IPS-18c (cell line): ENCODE measurements around the gene ARPC2.
"Not testable (repeated sequence)": the region's sequence is repeated elsewhere in the genome, so short reads cannot be mapped to it uniquely, and the experiment has no call there.

Source experiments
- H3K4me3 ChIP-seq: 2 replicates; pipeline ENCODE4 v1.7.0; 2013; ENCODE audit warnings: low read depth, mild to moderate bottlenecking, low read length, moderate library complexity; ENCODE audit not compliant: insufficient read depth
- H3K9me3 ChIP-seq: one replicate; pipeline ENCODE4 v1.6.1; 2013; ENCODE audit warnings: mild to moderate bottlenecking, low read length, moderate library complexity; ENCODE audit not compliant: control insufficient read depth, insufficient read depth

Gene ARPC2

GRCh38 chr2:218216674-218217359, at the start of gene ARPC2:
ARPC2 (plus strand) TSS chr2:218217189; CDS start chr2:218217471, 282 bp downstream.
- Histone ChIP-seq H3K9me3 (no peaks in the 10 kb centered on the region), H3K4me3 (peak within 1 kb of the TSS; percentile 44)

DNA sequence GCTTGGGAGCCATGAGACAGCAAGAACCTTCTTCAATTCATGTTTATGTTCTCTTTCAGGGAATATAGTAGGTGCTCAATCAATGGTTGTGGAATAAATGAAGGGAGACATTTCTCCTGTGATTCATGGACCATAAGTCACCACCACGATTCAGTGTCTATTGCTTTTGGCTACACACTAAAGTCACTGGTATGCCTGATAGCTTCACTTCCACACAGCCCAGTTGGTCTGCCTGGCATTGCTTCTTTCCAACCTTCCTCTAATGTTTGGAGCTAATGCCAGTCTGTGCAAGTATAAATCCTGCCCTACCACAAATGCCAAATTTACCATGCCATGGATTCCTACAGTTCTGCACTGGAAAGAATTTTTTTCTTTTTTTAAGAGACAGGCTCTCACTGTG, 49.0 kb upstream of the ARPC2 start:
- no peaks in the 10 kb centered on the region for H3K9me3 ChIP-seq
- H3K4me3 ChIP-seq, result no peak overlapping the region

GRCh38 chr2:218168635-218169462, 48.1 kb upstream of the ARPC2 start:
- H3K4me3 ChIP-seq, result no peak overlapping the region
- H3K9me3 ChIP-seq, result no peaks in the 10 kb centered on the region

- H3K4me3 ChIP-seq, result no peak overlapping the region
- no peaks in the 10 kb centered on the region for H3K9me3 ChIP-seq
Observed at GRCh38 chr2:218169757-218170546, 47.0 kb upstream of the ARPC2 start.

- not testable (repeated sequence) for H3K4me3 ChIP-seq, H3K9me3 ChIP-seq
Observed at GRCh38 chr2:218171744-218172143, 45.2 kb upstream of the ARPC2 start.

- no peaks in the 10 kb centered on the region for H3K9me3 ChIP-seq
- no peak overlapping the region for H3K4me3 ChIP-seq
Observed at GRCh38 chr2:218172845-218173244, 44.1 kb upstream of the ARPC2 start.

- H3K9me3 ChIP-seq, result no peaks in the 10 kb centered on the region
- no peak overlapping the region for H3K4me3 ChIP-seq
Observed at GRCh38 chr2:218179782-218180181, 37.2 kb upstream of the ARPC2 start.

- Histone ChIP-seq H3K4me3 (no peak overlapping the region), H3K9me3 (no peaks in the 10 kb centered on the region)
Observed at GRCh38 chr2:218180467-218181114, 36.4 kb upstream of the ARPC2 start.

DNA sequence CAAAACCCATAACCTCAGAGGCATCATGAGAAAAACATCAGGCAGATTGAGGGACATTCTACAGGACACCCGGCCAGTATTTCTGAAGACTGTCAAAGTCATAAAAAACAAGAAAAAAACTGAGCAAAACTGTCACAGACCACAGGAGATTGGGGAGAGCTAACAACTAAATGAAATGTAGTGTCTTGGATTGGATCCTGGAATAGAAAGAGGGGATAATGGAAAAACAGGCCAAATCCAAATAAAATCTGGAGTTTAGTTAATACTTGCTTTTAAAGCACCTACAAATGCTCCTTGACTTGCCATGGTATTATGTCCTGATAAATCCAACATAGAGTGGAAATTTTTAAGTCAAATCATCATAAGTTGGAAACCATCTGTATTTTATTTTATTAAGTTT, 32.7 kb upstream of the ARPC2 start:
- no peaks in the 10 kb centered on the region for H3K9me3 ChIP-seq
- H3K4me3 ChIP-seq, result no peak overlapping the region

DNA sequence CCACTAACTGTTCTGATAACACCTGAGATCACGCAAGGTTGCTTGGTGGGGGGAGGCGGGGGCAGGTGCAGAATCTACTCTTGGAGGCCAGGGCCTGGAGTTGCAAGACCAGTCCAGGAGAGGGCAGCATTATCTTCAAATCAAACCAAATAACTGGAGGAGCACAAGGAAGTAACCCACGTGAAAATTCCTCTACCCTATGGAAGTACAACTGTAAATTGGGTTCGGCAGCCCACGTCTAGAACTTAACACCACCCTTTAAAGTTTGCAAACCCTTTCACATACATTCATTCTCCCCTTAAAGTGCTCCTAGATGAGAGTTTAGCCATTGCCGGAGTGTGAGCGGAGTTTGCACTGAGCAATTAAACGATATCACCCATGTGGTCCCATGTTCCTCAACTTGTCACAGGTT, 30.6 kb upstream of the ARPC2 start:
- no peak overlapping the region for H3K4me3 ChIP-seq
- H3K9me3 ChIP-seq, result no peaks in the 10 kb centered on the region

DNA sequence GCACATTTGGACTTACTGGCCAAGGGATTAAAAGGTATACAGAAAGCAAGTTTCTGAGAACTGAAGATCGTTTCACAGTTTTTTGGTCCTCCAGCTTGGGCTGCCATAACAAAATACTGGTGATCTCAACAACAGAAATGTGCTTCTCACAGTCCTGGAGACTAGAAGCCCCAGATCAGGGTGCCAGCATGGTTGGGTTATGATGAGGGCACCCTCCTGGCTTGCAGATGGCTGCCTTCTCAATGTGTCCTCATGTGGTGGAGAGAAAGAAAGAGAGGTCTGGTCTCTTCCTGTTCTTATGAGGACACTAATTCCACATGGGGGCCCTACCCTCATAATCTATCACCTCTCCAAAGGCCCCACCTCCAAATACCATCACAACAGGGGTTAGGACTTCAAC, 30.1 kb upstream of the ARPC2 start:
- Histone ChIP-seq H3K4me3 (no peak overlapping the region), H3K9me3 (no peaks in the 10 kb centered on the region)

GRCh38 chr2:218187296-218188015, 29.5 kb upstream of the ARPC2 start:
- no peaks in the 10 kb centered on the region for H3K9me3 ChIP-seq
- H3K4me3 ChIP-seq, result no peak overlapping the region

- Histone ChIP-seq H3K9me3 (no peaks in the 10 kb centered on the region), H3K4me3 (no peak overlapping the region)
Observed at GRCh38 chr2:218188528-218188927, 28.5 kb upstream of the ARPC2 start.

DNA sequence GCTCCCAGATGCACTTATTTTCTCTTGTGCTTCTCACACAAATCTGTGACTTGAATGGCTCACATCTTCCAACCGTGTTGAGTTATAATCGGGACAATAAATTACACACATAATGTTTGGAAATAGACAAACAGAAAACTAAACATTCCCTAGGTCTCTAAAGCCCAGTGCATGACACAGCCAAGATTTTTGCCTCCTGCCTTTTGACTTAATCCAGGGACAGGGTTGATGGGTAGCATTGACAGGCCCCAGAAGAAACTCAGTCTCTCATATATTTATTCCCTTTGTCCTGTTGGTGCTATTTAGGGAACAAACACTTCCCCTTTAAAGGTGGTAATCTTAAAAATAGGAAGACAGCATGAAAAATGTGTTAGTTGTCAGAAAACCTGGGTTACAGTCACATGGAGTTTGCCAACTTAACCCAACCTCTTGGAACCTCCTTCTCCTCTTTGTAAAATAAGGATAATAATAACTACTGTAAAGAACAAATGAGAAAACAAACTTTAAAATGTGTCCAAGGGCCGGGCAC, 24.0 kb upstream of the ARPC2 start:
- Histone ChIP-seq H3K4me3 (no peak overlapping the region), H3K9me3 (no peaks in the 10 kb centered on the region)

DNA sequence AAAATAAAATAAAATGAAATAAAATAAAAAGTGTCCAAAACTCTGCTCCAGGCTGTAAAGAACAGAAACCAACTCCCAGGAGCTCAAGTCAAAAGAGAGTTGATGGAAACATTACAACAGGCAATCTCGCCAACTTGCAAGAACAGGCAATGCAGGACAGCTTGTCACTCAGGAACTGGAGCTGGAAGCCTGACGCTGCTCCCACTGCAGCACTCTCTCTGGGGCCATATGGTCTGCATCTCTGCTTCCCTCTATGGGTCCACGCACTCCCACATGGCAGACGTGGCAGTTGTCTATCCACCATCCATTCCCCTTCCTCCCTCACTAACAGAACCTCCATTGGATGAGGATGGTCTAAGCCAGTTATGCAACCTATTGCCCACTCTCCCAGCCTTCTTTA, 23.3 kb upstream of the ARPC2 start:
- no peaks in the 10 kb centered on the region for H3K9me3 ChIP-seq
- H3K4me3 ChIP-seq, result no peak overlapping the region

- H3K4me3 ChIP-seq, result no peak overlapping the region
- no peaks in the 10 kb centered on the region for H3K9me3 ChIP-seq
Observed at GRCh38 chr2:218194880-218195279, 22.1 kb upstream of the ARPC2 start.

GRCh38 chr2:218196974-218197373, 20.0 kb upstream of the ARPC2 start:
- no peaks in the 10 kb centered on the region for H3K9me3 ChIP-seq
- H3K4me3 ChIP-seq, result no peak overlapping the region
